Mesenchymal stem cell (in vitro differentiated cells and primary cell): ENCODE results near the gene CTSA.

Experiments
- DNase-seq: peaks from one replicate; pipeline ENCODE4 v3.0.0-alpha.2; 2013
- H2AFZ ChIP-seq: one replicate; pipeline ENCODE4 v1.6.1; 2013; ENCODE audit warnings: low read depth, mild to moderate bottlenecking, control low read depth, inconsistent platforms, low read length, moderate library complexity
- H2AK5ac ChIP-seq: 2 replicates; pipeline ENCODE4 v1.6.1; 2013; ENCODE audit warnings: low read length, moderate library complexity, mild to moderate bottlenecking, inconsistent platforms; ENCODE audit not compliant: severe bottlenecking
- H2BK120ac ChIP-seq: one replicate; pipeline ENCODE4 v1.6.1; 2013; ENCODE audit warnings: low read depth, mild to moderate bottlenecking, inconsistent platforms, low read length, moderate library complexity
- H2BK12ac ChIP-seq, 2 experiments: one replicate each; pipeline ENCODE4 v1.6.1; 2013; ENCODE audit warnings: inconsistent platforms in 2 of 2, low read length in 2 of 2, mild to moderate bottlenecking in 2 of 2, moderate library complexity in 2 of 2, control low read depth in 1 of 2
- H2BK15ac ChIP-seq: one replicate; pipeline ENCODE4 v1.6.1; 2013; ENCODE audit warnings: mild to moderate bottlenecking, low read depth, inconsistent platforms; ENCODE audit not compliant: poor library complexity, severe bottlenecking
- H2BK5ac ChIP-seq: 2 replicates; pipeline ENCODE4 v1.6.1; 2013; ENCODE audit warnings: low read depth, mild to moderate bottlenecking, low read length, control low read depth, inconsistent platforms; ENCODE audit not compliant: poor library complexity, severe bottlenecking
- H3K14ac ChIP-seq, 2 experiments: one replicate each; pipeline ENCODE4 v1.6.1; 2013; ENCODE audit warnings: inconsistent platforms in 2 of 2, low read length in 2 of 2, control low read depth in 1 of 2, mild to moderate bottlenecking in 1 of 2, moderate library complexity in 1 of 2
- H3K18ac ChIP-seq, 2 experiments: one replicate each; pipeline ENCODE4 v1.6.1; 2013; ENCODE audit warnings: inconsistent platforms in 2 of 2, low read length in 2 of 2, control low read depth in 1 of 2, low read depth in 1 of 2, mild to moderate bottlenecking in 1 of 2
- H3K23ac ChIP-seq, 2 experiments: one replicate each; pipeline ENCODE4 v1.6.1; 2013; ENCODE audit warnings: inconsistent platforms in 2 of 2, low read length in 2 of 2, mild to moderate bottlenecking in 2 of 2, moderate library complexity in 2 of 2, control low read depth in 1 of 2
- H3K27ac ChIP-seq: 2 replicates; pipeline ENCODE4 v1.5.1; 2013; ENCODE audit warnings: mild to moderate bottlenecking, moderate library complexity, low read length, control low read depth, inconsistent platforms; ENCODE audit not compliant: poor library complexity, severe bottlenecking
- H3K27me3 ChIP-seq, 2 experiments: 2 replicates each; pipeline versions ENCODE4 v1.6.1 to v1.7.0; 2013; ENCODE audit warnings: low read length in 2 of 2, mild to moderate bottlenecking in 2 of 2, moderate library complexity in 2 of 2, control low read depth in 1 of 2, inconsistent platforms in 1 of 2; ENCODE audit not compliant: control insufficient read depth in 1 of 2, insufficient read depth in 1 of 2
- H3K36me3 ChIP-seq, 2 experiments: 2 replicates each; pipeline versions ENCODE4 v1.6.1 to v1.7.0; 2013; ENCODE audit warnings: low read length in 2 of 2, control low read depth in 1 of 2, inconsistent platforms in 1 of 2, low read depth in 1 of 2, mild to moderate bottlenecking in 1 of 2; ENCODE audit not compliant: insufficient read depth in 2 of 2, control insufficient read depth in 1 of 2
- H3K4ac ChIP-seq, 2 experiments: one replicate each; pipeline ENCODE4 v1.6.1; 2013; ENCODE audit warnings: inconsistent platforms in 2 of 2, low read length in 2 of 2, mild to moderate bottlenecking in 2 of 2, moderate library complexity in 2 of 2, control low read depth in 1 of 2, low read depth in 1 of 2
- H3K4me1 ChIP-seq: 2 replicates; pipeline ENCODE4 v1.6.1; 2013; ENCODE audit warnings: low read depth, low read length, control low read depth; ENCODE audit not compliant: control insufficient read depth, insufficient read depth
- H3K4me2 ChIP-seq: 2 replicates; pipeline ENCODE4 v1.6.1; 2013; ENCODE audit warnings: low read length, mild to moderate bottlenecking, inconsistent platforms; ENCODE audit not compliant: poor library complexity, severe bottlenecking
- H3K4me3 ChIP-seq, 2 experiments: 2 replicates each; pipeline versions ENCODE4 v1.5.1 to v1.7.0; 2013; ENCODE audit warnings: low read length in 2 of 2, mild to moderate bottlenecking in 2 of 2, control low read depth in 1 of 2, low read depth in 1 of 2; ENCODE audit not compliant: insufficient read depth in 1 of 2
- H3K79me1 ChIP-seq: replicated peaks from 2 replicates; pipeline ENCODE4 v1.6.1; 2013; ENCODE audit warnings: mild to moderate bottlenecking, control low read depth, low read length, inconsistent platforms; ENCODE audit not compliant: poor library complexity, severe bottlenecking
- H3K9ac ChIP-seq: 2 replicates; pipeline ENCODE4 v1.7.0; 2013; ENCODE audit warnings: mild to moderate bottlenecking, low read length, moderate library complexity
- H3K9me3 ChIP-seq: 2 replicates; pipeline ENCODE4 v1.7.0; 2013; ENCODE audit warnings: mild to moderate bottlenecking, low read length; ENCODE audit not compliant: control insufficient read depth
- H4K8ac ChIP-seq: one replicate; pipeline ENCODE4 v1.6.1; 2013; ENCODE audit warnings: inconsistent platforms, mild to moderate bottlenecking, low read length, moderate library complexity
- H4K91ac ChIP-seq: one replicate; pipeline ENCODE4 v1.6.1; 2013; ENCODE audit warnings: mild to moderate bottlenecking, low read length, inconsistent platforms
- WGBS: methylation state at CpG from one replicate; pipeline ENCODE4 v1.1.7; 2013; ENCODE audit warnings: mixed read lengths; 5-methylcytosine and 5-hydroxymethylcytosine counted together

The CTSA gene

DNA sequence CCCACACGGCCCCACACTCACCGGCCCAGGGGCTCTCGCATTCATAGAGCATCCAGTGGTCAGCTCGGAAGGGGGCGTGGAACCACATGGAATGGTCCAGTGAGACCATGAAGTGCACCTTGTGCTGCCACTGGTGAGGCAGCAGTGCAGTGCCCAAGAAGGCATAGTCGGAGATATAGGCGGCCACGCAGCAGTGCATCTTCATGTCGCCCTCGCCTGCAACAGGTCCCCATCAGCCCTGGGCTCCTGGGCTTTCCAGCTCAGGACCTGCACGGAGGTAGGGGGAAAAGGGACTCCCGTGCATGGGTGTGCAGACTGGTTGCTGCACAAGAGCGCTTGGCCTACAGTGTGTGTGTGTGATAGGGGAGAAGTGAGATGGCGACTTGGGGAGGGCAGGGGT lies 47.6 kb upstream of the CTSA start:
- no peak overlapping the region for H3K4me3 ChIP-seq
- no peak overlapping the region for H2BK15ac ChIP-seq
- H2BK12ac ChIP-seq: no peak overlapping the region
- H3K79me1 ChIP-seq: peaks cover 18% of the 10 kb centered on the region
- no peak overlapping the region for H3K4me2 ChIP-seq
- H3K27ac ChIP-seq: no peak overlapping the region
- H3K27me3 ChIP-seq: no peaks in the 10 kb centered on the region
- no peak overlapping the region for H3K14ac ChIP-seq
- H2AFZ ChIP-seq: no peak overlapping the region
- H3K9ac ChIP-seq: no peak overlapping the region
- peaks cover 10% of the 10 kb centered on the region for H3K4me1 ChIP-seq
- H3K36me3 ChIP-seq: peaks cover 56 to 87% of the 10 kb centered on the region in 2 experiments
- no peak overlapping the region for H2BK5ac ChIP-seq
- no peak overlapping the region for H3K4ac ChIP-seq
- H3K23ac ChIP-seq: no peak overlapping the region
- no peak overlapping the region for H2BK120ac ChIP-seq
- H3K18ac ChIP-seq: no peak overlapping the region
- no peak overlapping the region for H4K8ac ChIP-seq
- no peak overlapping the region for H2AK5ac ChIP-seq
- H4K91ac ChIP-seq: no peak overlapping the region
- 96% methylated on average over 14 of the region's 14 CpGs for WGBS
- no peaks in the 10 kb centered on the region for H3K9me3 ChIP-seq
- no peak for DNase-seq

- no peak overlapping the region for H3K18ac ChIP-seq
- H2BK12ac ChIP-seq: no peak overlapping the region
- no peak overlapping the region for H4K8ac ChIP-seq
Observed at GRCh38 chr20:45845452-45845851, 45.7 kb upstream of the CTSA start.

DNA sequence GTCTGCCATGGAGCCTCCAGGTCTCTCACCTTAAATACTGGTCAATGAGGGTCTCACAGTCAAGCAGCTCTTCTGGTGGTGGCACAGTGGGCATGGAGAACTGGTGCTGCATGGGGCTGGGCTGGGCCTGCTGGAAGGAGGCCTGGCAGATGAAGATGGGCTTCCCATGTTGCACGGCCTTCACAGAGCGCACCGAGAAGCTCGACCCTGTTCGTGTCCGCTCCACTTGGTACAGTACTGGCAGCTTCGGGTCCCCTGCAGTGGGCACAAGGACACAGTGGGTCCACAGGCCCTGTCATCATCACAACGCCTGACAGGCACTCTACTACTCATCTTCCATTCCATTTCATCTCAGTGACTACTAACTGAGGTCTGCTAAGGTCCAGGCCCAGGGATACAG lies 42.7 kb upstream of the CTSA start:
- H4K91ac ChIP-seq: peak overlapping the region; percentile 7
- H2BK5ac ChIP-seq: no peak overlapping the region
- no peak overlapping the region for H2BK12ac ChIP-seq
- no peaks in the 10 kb centered on the region for H3K9me3 ChIP-seq
- H3K18ac ChIP-seq: no peak overlapping the region
- H3K23ac ChIP-seq: peak overlapping the region in 1 of 2 experiments; percentile 48
- no peak overlapping the region for H3K9ac ChIP-seq
- peaks cover 25% of the 10 kb centered on the region for H3K79me1 ChIP-seq
- no peak overlapping the region for H3K4me2 ChIP-seq
- H3K4ac ChIP-seq: no peak overlapping the region
- no peak overlapping the region for H2AFZ ChIP-seq
- 96% methylated on average over 8 of the region's 8 CpGs for WGBS
- no peak overlapping the region for H2AK5ac ChIP-seq
- no peak for DNase-seq
- H3K27me3 ChIP-seq: no peaks in the 10 kb centered on the region
- H4K8ac ChIP-seq: no peak overlapping the region
- no peak overlapping the region for H3K4me3 ChIP-seq
- no peak overlapping the region for H3K27ac ChIP-seq
- H3K14ac ChIP-seq: no peak overlapping the region
- H3K36me3 ChIP-seq: peaks cover 38 to 72% of the 10 kb centered on the region in 2 experiments
- no peak overlapping the region for H2BK120ac ChIP-seq
- H2BK15ac ChIP-seq: no peak overlapping the region
- peaks cover 2% of the 10 kb centered on the region for H3K4me1 ChIP-seq

More at GRCh38 chr20:45845452-45845851, 45.7 kb upstream of the CTSA start:
- H2BK15ac ChIP-seq: no peak overlapping the region
- H4K91ac ChIP-seq: no peak overlapping the region
- no peak overlapping the region for H3K4me2 ChIP-seq
- no peak overlapping the region for H3K9ac ChIP-seq
- H3K4me1 ChIP-seq: peaks cover 10% of the 10 kb centered on the region
- H2AFZ ChIP-seq: no peak overlapping the region
- H3K27ac ChIP-seq: no peak overlapping the region
- H3K27me3 ChIP-seq: no peaks in the 10 kb centered on the region
- no peak overlapping the region for H3K4me3 ChIP-seq
- peaks cover 16% of the 10 kb centered on the region for H3K79me1 ChIP-seq
- no peak overlapping the region for H2BK120ac ChIP-seq
- H3K23ac ChIP-seq: no peak overlapping the region
- no peak overlapping the region for H3K4ac ChIP-seq
- no peak for DNase-seq
- H3K36me3 ChIP-seq: peaks cover 55 to 84% of the 10 kb centered on the region in 2 experiments
- H3K14ac ChIP-seq: no peak overlapping the region
- no peak overlapping the region for H2AK5ac ChIP-seq
- H2BK5ac ChIP-seq: no peak overlapping the region
- H3K9me3 ChIP-seq: no peaks in the 10 kb centered on the region

DNA sequence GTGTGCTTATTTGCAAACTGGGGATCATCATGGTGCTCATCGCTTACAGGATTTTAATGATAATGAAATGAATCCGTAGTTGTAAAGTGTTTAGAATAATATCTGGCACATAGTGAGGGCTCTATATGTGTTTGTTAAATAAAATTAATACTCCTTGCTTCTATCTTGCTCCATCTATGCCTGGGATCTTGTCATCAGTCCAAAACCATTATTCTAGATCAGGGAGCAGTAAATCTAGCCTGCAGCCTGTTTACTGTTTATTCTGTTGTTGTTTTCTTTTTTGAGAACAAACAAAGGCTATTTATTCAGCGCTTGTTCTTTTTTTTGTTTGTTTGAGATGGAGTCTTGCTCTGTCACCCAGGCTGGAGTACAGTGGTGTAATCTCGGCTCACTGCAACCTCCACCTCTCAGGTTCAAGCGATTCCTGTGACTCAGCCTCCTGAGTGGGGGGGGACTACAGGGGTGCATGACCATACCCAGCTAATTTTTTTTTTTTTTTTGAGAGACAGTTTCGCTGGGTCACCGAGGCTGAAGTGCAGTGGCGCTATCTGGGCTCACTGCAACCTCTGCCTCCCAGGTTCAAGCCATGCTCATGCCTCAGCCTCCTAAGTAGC lies 42.1 kb upstream of the CTSA start:
- Histone ChIP-seq H3K4me1 (peaks cover 2% of the 10 kb centered on the region), H3K79me1 (peaks cover 27% of the 10 kb centered on the region), H2BK5ac (no peak overlapping the region), H2BK15ac (no peak overlapping the region), H2AK5ac (no peak overlapping the region), H3K4me2 (no peak overlapping the region), H2AFZ (no peak overlapping the region), H3K27me3 (no peaks in the 10 kb centered on the region), H3K14ac (no peak overlapping the region), H4K91ac (no peak overlapping the region), H3K36me3 (peaks cover 32 to 72% of the 10 kb centered on the region in 2 experiments), H2BK120ac (no peak overlapping the region), H4K8ac (no peak overlapping the region), H3K27ac (no peak overlapping the region), H2BK12ac (no peak overlapping the region), H3K23ac (no peak overlapping the region), H3K9ac (no peak overlapping the region), H3K9me3 (no peaks in the 10 kb centered on the region), H3K18ac (no peak overlapping the region), H3K4me3 (no peak overlapping the region), H3K4ac (no peak overlapping the region)
- no peak for DNase-seq
- WGBS: 98% methylated on average over 7 of the region's 8 CpGs
